ENCODE results near the gene KLK12.

- TF ChIP-seq, protein P1, sequence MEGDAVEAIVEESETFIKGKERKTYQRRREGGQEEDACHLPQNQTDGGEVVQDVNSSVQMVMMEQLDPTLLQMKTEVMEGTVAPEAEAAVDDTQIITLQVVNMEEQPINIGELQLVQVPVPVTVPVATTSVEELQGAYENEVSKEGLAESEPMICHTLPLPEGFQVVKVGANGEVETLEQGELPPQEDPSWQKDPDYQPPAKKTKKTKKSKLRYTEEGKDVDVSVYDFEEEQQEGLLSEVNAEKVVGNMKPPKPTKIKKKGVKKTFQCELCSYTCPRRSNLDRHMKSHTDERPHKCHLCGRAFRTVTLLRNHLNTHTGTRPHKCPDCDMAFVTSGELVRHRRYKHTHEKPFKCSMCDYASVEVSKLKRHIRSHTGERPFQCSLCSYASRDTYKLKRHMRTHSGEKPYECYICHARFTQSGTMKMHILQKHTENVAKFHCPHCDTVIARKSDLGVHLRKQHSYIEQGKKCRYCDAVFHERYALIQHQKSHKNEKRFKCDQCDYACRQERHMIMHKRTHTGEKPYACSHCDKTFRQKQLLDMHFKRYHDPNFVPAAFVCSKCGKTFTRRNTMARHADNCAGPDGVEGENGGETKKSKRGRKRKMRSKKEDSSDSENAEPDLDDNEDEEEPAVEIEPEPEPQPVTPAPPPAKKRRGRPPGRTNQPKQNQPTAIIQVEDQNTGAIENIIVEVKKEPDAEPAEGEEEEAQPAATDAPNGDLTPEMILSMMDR (IDR thresholded peaks at IDR 0.05), result peak; percentile 56 to 75 (median 66)
- no peak for TF ChIP-seq POLR2A (IDR thresholded peaks at IDR 0.05)
These were observed 13.7 kb downstream of the KLK12 start for GRCh38 chr19:51020988-51021651.

Data from heart left ventricle (tissue), 13 donors.